Measurements from ENCODE around the gene SIGLEC6.

The SIGLEC6 gene

DNA sequence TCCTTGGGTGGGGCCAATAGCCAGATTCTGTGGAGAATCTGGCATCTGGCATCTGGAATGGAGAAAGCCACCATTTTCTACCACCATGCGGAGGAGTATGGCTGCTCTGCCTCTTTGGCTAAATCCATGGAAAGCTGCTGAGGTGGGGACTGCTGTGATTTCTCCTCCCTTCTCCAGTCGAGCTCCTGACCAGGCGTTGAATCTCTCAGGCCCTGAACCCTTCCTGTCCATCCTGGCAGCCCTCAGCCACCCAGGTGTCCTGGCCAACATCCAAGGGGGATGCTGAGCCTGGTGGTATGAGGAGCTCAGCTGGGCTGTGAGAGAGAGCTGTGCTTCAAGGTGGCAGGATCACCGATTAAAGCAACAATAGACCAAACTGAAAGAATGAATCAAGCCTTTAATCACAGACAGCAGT lies 17.4 kb upstream of the SIGLEC6 start:
- DNase-seq (ENCODE audit: low read depth in 2 of 2, low spot score in 1 of 2), result no peak

DNA sequence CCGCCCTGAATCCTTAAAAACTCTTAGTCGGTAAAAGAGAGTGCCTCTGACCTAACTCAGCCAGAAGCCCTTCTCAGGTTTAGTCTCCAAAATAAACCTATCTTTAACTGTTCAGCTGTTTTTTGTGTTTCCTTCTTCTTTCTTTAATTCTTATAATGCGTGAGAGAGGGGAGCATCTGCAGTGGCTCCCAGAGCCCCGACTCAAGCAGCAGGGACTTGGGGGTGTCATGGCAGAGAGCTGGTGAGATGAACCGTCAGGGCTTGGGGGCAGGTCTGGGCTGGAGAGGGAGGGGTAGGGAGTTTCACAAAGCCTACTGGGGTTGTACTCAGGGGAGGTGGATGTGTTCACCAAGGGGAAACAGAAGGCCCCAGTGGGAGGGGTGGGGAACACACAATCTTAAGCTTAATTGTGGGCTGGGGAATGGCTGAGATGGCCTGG lies 16.8 kb upstream of the SIGLEC6 start:
- DNase-seq (ENCODE audit: low read depth in 2 of 2, low spot score in 1 of 2), result no peak

GRCh38 chr19:51547397-51548212 lies 16.1 kb upstream of the SIGLEC6 start:
- DNase-seq (ENCODE audit: low read depth in 2 of 2, low spot score in 1 of 2), result no peak

GRCh38 chr19:51546650-51547396 lies 15.4 kb upstream of the SIGLEC6 start:
- DNase-seq (ENCODE audit: low read depth in 2 of 2, low spot score in 1 of 2), result no peak

- no peak for DNase-seq (ENCODE audit: low read depth in 2 of 2, low spot score in 1 of 2)
Measured at GRCh38 chr19:51546107-51546649, 14.7 kb upstream of the SIGLEC6 start.

DNA sequence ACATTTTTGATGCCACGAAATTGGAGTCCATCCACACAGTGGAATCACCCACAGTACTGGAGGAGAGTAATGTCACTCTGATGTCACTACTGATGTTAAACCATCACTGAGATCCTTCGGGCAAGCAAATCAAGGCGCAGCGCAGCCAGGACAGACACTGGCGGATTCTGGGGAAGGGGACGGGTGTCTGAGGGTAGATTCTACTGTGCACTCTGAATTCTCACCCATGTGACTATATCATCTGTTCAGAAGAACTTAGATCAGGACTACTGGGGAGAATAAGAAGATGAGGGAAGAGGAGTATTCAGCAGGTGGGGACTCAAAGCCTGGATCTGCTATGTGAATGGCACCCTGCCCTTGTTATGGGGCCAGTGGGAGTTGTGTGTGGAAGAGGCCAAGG lies 12.6 kb upstream of the SIGLEC6 start:
- no peak for DNase-seq (ENCODE audit: low read depth in 2 of 2, low spot score in 1 of 2)

GRCh38 chr19:51542699-51543098 lies 11.2 kb upstream of the SIGLEC6 start:
- no peak for DNase-seq (ENCODE audit: low read depth in 2 of 2, low spot score in 1 of 2)

GRCh38 chr19:51541458-51542357 lies 10.2 kb upstream of the SIGLEC6 start:
- DNase-seq (ENCODE audit: low read depth in 2 of 2, low spot score in 1 of 2), result no peak

- DNase-seq (ENCODE audit: low read depth in 2 of 2, low spot score in 1 of 2), result no peak
Measured at GRCh38 chr19:51539821-51540366, 8.4 kb upstream of the SIGLEC6 start.

GRCh38 chr19:51535535-51535934 lies 4.1 kb upstream of the SIGLEC6 start:
- DNase-seq (ENCODE audit: low read depth in 2 of 2, low spot score in 1 of 2), result no peak

DNA sequence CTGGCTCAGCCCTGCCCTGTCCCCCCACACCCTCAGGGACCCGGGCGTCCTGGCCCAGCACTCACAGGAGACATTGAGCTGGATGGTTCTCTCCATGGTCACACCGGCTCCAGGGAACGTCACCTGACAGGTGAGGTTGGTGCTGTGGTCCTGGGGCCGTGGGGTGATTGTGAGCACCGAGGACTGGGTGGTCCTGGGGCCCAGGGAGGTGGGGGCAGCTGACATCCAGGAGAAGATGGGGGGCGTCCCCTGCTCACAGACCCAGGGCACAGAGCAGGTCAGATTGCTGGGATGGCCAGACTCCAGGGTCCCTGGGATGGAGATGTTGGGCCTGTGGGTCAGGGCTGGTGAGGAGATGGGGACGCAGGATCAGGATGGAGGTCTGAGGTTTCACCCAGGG lies 854 bp downstream of the SIGLEC6 start:
- DNase-seq (ENCODE audit: low read depth in 2 of 2, low spot score in 1 of 2), result no peak

DNA sequence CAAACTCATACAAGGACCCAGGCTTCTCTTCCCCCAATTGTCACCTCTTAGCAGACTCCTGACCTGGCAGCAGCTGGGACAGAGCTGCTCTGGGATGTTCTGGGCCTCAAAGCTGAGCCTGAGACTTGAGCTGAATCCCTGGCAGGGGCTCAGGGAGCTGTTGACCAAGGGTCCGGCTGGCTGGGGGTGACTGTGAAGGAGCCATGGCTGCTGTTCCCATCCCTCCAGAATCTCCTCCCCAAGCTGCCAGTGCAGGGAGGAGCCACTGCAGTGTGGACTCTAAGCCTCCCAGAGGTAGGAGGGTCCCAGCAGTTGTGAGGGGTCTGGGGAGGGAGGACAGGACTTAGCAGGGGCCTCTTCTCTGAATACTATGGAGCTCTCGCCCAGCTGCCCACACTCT lies 2.2 kb downstream of the SIGLEC6 start:
- DNase-seq (ENCODE audit: low read depth in 2 of 2, low spot score in 1 of 2), result no peak

DNA sequence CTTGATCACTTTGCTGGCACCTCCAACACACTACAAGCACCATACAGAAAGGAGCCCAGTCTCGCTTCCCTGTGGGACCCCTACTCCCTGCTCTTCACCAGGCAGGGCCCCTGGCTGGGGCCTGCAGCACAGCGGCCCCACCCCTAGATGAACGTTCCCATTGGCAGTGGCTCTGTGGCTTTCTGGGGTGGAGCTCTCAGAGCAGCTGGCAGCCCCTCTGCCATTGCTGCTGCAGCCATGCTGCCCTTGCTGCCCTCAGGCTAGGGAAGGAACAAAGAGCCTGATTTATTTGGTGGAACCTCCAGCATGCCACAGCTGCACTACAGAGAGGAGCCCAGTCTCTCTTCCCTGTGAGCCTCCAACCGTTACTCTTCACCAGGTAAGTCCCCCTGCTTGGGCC lies 5.8 kb downstream of the SIGLEC6 start:
- DNase-seq (ENCODE audit: low read depth in 2 of 2, low spot score in 1 of 2), result no peak

DNA sequence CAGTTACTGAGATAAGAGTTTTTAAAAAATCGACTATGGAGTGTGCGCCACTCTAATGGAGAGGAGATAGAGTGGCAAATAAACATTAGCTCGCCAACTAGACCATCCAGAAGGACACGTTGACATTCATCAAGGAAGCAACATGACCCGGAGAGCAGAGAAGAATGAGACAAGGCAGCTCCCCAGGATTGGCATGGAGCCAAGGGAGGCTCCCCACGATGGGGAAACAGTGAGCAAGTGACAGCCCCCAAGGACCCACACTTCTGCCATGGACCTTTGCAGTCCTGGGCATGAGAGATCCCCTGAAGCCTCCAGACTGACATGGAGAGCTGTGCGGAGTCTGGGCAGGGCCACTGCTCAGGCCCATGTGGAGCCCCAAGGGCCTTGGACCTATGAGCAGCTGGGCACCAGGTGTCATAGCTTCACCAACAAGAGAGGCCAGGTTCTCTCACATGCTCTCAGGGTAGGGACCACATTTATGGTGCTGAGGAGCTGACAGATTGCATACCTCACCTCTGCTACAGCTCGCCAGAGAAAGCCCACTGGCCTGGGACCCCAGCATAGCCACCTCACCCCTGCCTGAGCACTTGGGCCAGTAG lies 6.7 kb downstream of the SIGLEC6 start:
- no peak for DNase-seq (ENCODE audit: low read depth in 2 of 2, low spot score in 1 of 2)

DNA sequence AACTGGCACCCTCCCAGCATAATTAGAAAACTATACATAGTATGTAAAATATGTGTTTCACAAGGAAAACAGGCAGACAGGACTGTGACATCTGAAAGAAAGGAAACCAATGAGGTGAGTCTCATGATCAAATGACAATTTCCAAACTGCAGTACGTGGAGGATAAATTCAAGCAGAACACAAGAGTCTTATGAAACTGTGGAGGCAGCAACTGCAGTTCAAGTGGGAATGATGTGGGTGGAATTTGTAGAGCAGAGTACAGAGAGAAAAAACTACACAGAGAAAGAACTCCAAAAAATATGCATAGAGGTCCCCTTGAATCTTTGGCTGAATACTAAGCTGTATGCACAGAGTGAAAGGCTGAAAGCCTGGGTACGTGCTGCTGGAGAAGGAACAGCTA lies 9.7 kb downstream of the SIGLEC6 start:
- DNase-seq (ENCODE audit: low read depth in 2 of 2, low spot score in 1 of 2), result no peak

DNA sequence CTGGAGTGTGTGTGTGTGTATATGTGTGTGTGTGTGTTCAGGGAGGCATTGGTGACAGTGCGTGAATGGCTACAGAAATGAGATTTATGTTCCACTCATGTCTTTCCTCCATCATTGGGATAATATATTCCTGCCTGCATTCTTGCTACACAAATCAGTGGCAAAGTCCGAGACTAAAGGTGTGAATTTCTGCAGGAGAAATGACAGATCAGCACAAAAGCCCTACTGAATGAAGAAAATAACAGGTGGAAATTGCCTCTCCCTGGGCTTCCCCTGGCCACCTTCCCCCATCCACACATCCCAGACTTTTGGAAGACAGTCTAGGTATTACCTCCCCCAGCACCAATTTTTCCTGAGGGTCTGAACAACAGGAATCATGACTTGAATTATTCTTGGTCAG lies 10.1 kb downstream of the SIGLEC6 start:
- DNase-seq (ENCODE audit: low read depth in 2 of 2, low spot score in 1 of 2), result no peak

DNA sequence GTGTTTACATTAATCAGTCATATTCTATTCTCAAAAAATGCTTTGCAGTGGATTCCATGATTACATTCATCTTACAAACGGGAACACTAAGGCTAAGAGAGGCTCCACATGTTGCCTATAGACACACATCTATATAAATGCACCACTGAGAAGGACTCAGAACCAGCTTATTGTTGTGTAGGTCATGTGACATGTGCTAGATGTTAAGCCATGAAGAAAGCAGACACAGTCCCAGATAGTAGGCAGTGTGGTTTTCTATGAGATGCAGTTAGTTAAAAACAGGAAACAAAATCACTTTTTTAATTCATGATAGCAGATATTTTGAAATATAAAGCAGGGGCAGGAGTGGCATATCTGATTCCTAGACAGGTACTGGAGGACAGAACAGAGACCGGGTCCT lies 10.7 kb downstream of the SIGLEC6 start:
- no peak for DNase-seq (ENCODE audit: low read depth in 2 of 2, low spot score in 1 of 2)

- no peak for DNase-seq (ENCODE audit: low read depth in 2 of 2, low spot score in 1 of 2)
Measured at GRCh38 chr19:51514866-51515481, 16.5 kb downstream of the SIGLEC6 start.

DNA sequence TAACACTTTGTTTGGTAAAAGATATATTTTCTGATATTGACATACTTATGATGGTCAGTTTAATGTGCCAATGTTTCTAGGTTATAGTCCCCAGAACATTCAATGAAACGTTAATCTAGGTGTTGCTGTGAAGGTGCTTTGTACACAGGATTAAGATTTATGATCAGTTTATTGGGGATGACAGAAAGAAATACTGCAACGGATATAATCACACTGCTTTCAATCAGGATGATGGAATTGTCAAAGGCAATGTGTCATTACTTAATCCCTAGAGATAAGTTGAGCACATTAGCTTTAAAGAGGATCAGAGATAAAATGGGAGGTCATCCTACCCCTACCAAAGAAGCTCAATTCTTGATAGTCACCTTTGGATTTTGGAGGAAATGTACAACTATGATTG lies 17.5 kb downstream of the SIGLEC6 start:
- DNase-seq (ENCODE audit: low read depth in 2 of 2, low spot score in 1 of 2), result no peak

DNA sequence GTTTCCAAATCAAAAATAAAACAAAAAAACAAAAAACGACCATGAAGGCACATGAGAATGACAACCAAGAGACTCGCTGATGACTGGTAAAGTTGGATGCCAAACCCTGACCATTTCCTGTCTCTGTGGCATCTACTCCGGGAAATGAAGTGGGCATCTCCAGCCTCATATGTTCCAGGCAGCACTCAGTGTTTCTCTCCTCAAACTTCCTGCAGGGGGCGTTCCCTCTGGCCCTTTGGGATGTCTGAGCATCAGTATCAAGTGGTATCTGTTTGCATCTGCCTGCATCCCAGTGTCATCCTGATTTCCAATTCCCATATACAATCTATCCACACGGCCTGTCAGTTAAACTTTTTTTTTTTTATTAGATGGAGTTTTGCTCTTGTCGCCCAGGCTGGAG lies 20.1 kb downstream of the SIGLEC6 start:
- DNase-seq (ENCODE audit: low read depth in 2 of 2, low spot score in 1 of 2), result no peak

Measured in stimulated activated CD8-positive, alpha-beta memory T cell treated with anti-CD3 and anti-CD28 coated beads, Interleukin-4, amount 100 ng/mL, for 4 hours (primary cell).